Endodermal cell (in vitro differentiated cells): ENCODE results near the gene ATRNL1. TPM values are rescaled to one million over a fixed set of nuclear protein-coding genes. Genes with fewer than 3 reads are reported as not detected.

Experiments used
- DNase-seq: peaks from one replicate; pipeline ENCODE4 v3.0.0-alpha.2; 2017
- H3K27ac ChIP-seq: 2 replicates; pipeline ENCODE4 v1.5.1; 2013; ENCODE audit warnings: mild to moderate bottlenecking, low read depth, low read length, moderate library complexity
- H3K27me3 ChIP-seq: 2 replicates; pipeline ENCODE4 v1.6.1; 2013; ENCODE audit warnings: mild to moderate bottlenecking, low read length, moderate library complexity; ENCODE audit not compliant: insufficient read depth, control insufficient read depth, poor library complexity, severe bottlenecking
- H3K36me3 ChIP-seq: 2 replicates; pipeline ENCODE4 v1.7.0; 2013; ENCODE audit warnings: mild to moderate bottlenecking, low read length, moderate library complexity; ENCODE audit not compliant: control insufficient read depth, insufficient read depth
- H3K4me1 ChIP-seq: one replicate; pipeline ENCODE4 v1.7.0; 2013; ENCODE audit warnings: low read length; ENCODE audit not compliant: control insufficient read depth, insufficient read depth
- H3K4me3 ChIP-seq: 2 replicates; pipeline ENCODE4 v1.5.1; 2013; ENCODE audit warnings: mild to moderate bottlenecking, low read length, moderate library complexity
- H3K9ac ChIP-seq: 2 replicates; pipeline ENCODE4 v1.6.1; 2013; ENCODE audit warnings: mild to moderate bottlenecking, low read length, moderate library complexity; ENCODE audit not compliant: poor library complexity, severe bottlenecking; ENCODE audit errors: extremely low read depth
- H3K9me3 ChIP-seq: 2 replicates; pipeline ENCODE4 v1.6.1; 2013; ENCODE audit warnings: mild to moderate bottlenecking, low read length, moderate library complexity; ENCODE audit not compliant: control insufficient read depth
- H3K27ac Mint-ChIP-seq: 2 replicates; pipeline ENCODE4 v1.8.0; 2020; ENCODE audit warnings: mixed read lengths
- H3K27me3 Mint-ChIP-seq: 2 replicates; pipeline ENCODE4 v1.8.0; 2021; ENCODE audit warnings: mild to moderate bottlenecking, mixed read lengths; ENCODE audit not compliant: insufficient read depth
- H3K36me3 Mint-ChIP-seq: 2 replicates; pipeline ENCODE4 v1.8.0; 2020; ENCODE audit warnings: low read depth, mixed read lengths
- H3K4me1 Mint-ChIP-seq: 2 replicates; pipeline ENCODE4 v1.8.0; 2020; ENCODE audit warnings: mixed read lengths
- H3K4me3 Mint-ChIP-seq: 2 replicates; pipeline ENCODE4 v1.8.0; 2020; ENCODE audit warnings: mild to moderate bottlenecking, moderate library complexity, mixed read lengths
- H3K9me3 Mint-ChIP-seq: 2 replicates; pipeline ENCODE4 v1.8.0; 2020; ENCODE audit warnings: mild to moderate bottlenecking, mixed read lengths
- WGBS, 2 experiments: methylation state at CpG; one replicate each; pipeline versions ENCODE4 v1.1.5 to v1.1.7; 2013; ENCODE audit warnings: missing lambda C conversion rate in 2 of 2, mixed read lengths in 1 of 2; ENCODE audit not compliant: insufficient coverage in 1 of 2, insufficient read length in 1 of 2; 5-methylcytosine and 5-hydroxymethylcytosine counted together
- total RNA-seq, 2 donors: library from RNA; stranded (reverse); fragmentation: NEBNext Ultra II Directional in 1 of 2; extraction: Animal tissue kit (Norgen Biotek cat#: 25700) in 1 of 2; gene quantifications; 2 replicates in 1 of 2; 3 replicates in 1 of 2; pipeline ENCODE4 v1.2.1, GENCODE V29; 2021
- TF ChIP-seq, protein P1 (sequence below): fragments of 200-600 bp; sonication (generic); conservative IDR thresholded peaks from 2 replicates; pipeline ENCODE4 v1.5.0; 2021; ENCODE audit warnings: antibody characterized with exemption, mild to moderate bottlenecking

Gene ATRNL1
- total RNA-seq, 2 donors from 2014 or later: 8.0 to 9.0 TPM

DNA sequence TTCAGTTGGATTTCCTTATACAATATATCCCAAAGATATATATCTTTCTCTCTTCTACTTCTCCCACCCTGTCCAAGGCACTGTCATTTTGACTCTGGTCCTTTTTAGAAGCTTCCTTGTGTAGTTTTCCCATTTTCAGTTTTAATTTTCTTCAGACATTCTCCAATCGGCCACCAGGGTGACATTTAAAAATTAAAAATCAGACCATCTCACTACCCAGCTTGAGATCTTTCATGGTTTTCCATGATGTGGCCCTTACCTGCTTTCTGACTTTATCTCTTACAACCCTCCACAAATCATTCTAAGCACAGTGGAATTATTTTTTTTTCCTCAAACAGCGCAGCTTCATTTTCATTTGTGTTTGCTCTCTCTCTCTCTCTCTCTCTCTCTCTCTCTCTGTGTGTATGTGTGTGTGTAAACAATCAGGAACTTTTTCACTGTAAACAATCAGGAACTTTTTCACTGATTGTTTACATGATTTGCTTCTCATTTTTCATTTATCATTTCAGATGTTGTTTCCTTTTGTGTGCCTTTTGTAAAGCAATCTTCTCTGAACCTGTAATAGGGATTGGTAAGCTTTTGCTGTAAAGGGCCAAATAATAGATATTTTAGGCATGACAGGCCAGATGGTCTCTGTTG is 348.9 kb downstream of the ATRNL1 start:
- Histone ChIP-seq H3K36me3 (no peaks in the 10 kb centered on the region), H3K9me3 (no peaks in the 10 kb centered on the region), H3K27me3 (no peaks in the 10 kb centered on the region), H3K4me1 (no peaks in the 10 kb centered on the region), H3K27ac (no peak overlapping the region), H3K9ac (no peak overlapping the region), H3K4me3 (no peak overlapping the region)
- no peak overlapping the region for H3K27ac Mint-ChIP-seq
- TF ChIP-seq, protein P1, sequence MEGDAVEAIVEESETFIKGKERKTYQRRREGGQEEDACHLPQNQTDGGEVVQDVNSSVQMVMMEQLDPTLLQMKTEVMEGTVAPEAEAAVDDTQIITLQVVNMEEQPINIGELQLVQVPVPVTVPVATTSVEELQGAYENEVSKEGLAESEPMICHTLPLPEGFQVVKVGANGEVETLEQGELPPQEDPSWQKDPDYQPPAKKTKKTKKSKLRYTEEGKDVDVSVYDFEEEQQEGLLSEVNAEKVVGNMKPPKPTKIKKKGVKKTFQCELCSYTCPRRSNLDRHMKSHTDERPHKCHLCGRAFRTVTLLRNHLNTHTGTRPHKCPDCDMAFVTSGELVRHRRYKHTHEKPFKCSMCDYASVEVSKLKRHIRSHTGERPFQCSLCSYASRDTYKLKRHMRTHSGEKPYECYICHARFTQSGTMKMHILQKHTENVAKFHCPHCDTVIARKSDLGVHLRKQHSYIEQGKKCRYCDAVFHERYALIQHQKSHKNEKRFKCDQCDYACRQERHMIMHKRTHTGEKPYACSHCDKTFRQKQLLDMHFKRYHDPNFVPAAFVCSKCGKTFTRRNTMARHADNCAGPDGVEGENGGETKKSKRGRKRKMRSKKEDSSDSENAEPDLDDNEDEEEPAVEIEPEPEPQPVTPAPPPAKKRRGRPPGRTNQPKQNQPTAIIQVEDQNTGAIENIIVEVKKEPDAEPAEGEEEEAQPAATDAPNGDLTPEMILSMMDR: peak; percentile 66
- 83 to 89% methylated on average over 1 to 2 of the region's 2 CpGs for WGBS, 2 experiments
- no peak overlapping the region for H3K4me3 Mint-ChIP-seq
- H3K27me3 Mint-ChIP-seq: no peaks in the 10 kb centered on the region
- H3K4me1 Mint-ChIP-seq: no peaks in the 10 kb centered on the region
- H3K9me3 Mint-ChIP-seq: no peaks in the 10 kb centered on the region
- H3K36me3 Mint-ChIP-seq: no peaks in the 10 kb centered on the region
- DNase-seq: no peak

DNA sequence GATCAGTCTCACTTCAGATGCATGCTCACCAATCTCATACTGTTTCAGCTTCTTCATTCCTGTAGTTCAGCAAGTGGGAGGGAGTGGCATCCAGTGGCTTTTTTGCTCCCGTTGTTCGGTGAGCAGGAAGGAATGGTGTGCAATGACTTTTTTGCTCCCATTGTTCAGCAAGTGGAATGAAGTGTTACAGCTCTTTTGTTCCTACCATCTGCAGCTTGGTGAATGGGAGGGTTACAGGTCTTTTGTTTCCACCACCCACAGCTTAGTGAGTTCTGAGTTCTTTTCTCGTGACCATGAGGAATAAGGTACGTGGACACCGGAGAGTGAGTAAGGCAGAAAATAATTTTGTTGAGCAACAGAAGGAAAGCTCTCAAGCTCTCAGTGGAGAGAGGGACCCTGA is 363.6 kb downstream of the ATRNL1 start:
- no peak overlapping the region for H3K27ac ChIP-seq
- 89% methylated on average over 5 of the region's 5 CpGs; no CpG with 5 or more reads in 1 of the 2 experiments for WGBS, 2 experiments

DNA sequence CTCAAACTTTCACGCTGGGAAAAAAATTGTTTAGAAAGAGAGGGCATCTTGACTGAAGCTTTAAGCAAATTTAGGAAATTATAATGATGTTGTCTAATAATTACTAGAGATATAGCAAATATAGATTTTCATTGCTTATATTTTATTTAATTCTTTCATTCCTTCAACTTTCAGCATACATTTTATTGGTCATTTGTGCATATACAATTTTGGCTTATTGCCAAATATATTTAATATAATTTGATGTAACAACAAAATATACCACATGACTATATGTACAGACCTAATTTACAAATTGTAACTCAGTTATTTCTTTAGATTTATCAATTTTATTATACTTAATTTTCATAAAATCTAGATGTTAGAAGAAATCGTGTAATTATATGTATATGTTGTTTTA is 390.1 kb downstream of the ATRNL1 start:
- no peaks in the 10 kb centered on the region for H3K9me3 ChIP-seq
- Mint-ChIP-seq H3K4me3 (no peak overlapping the region), H3K4me1 (no peaks in the 10 kb centered on the region)

More for the DNA sequence above, 363.6 kb downstream of the ATRNL1 start:
- no peak overlapping the region for H3K27ac Mint-ChIP-seq
- H3K9me3 Mint-ChIP-seq: no peaks in the 10 kb centered on the region
- H3K4me3 Mint-ChIP-seq: no peak overlapping the region
- Histone ChIP-seq H3K27me3 (no peaks in the 10 kb centered on the region), H3K4me1 (no peaks in the 10 kb centered on the region), H3K4me3 (no peak overlapping the region), H3K36me3 (no peaks in the 10 kb centered on the region), H3K9me3 (peaks cover 7% of the 10 kb centered on the region), H3K9ac (no peak overlapping the region)
- TF ChIP-seq, protein P1: no peak
- DNase-seq: no peak
- peaks cover 19% of the 10 kb centered on the region for H3K4me1 Mint-ChIP-seq
- no peaks in the 10 kb centered on the region for H3K27me3 Mint-ChIP-seq
- H3K36me3 Mint-ChIP-seq: no peaks in the 10 kb centered on the region

More for the DNA sequence above, 390.1 kb downstream of the ATRNL1 start:
- Histone ChIP-seq H3K36me3 (no peaks in the 10 kb centered on the region), H3K4me3 (no peak overlapping the region), H3K9ac (no peak overlapping the region), H3K27me3 (no peaks in the 10 kb centered on the region), H3K27ac (no peak overlapping the region), H3K4me1 (no peaks in the 10 kb centered on the region)
- no peak for DNase-seq
- H3K27ac Mint-ChIP-seq: no peak overlapping the region
- TF ChIP-seq, protein P1: no peak
- peaks cover 3% of the 10 kb centered on the region for H3K9me3 Mint-ChIP-seq
- H3K36me3 Mint-ChIP-seq: no peaks in the 10 kb centered on the region
- no peaks in the 10 kb centered on the region for H3K27me3 Mint-ChIP-seq
- 80% methylated on average over 1 of the region's 2 CpGs; no CpG with 5 or more reads in 1 of the 2 experiments for WGBS, 2 experiments
